Activated naive CD4-positive, alpha-beta T cell treated with anti-CD3 and anti-CD28 coated beads for 36 hours (primary cell): Measurements from ENCODE around the gene HINT2. TPM values are rescaled to one million over a fixed set of nuclear protein-coding genes. Genes with fewer than 3 reads are reported as not detected.

Experiments
- CTCF ChIA-PET: fragments of 350-600 bp; sonication (Branson Sonifier 250); formaldehyde crosslinking; loops from one replicate; lab custom pipeline; 2021; ENCODE audit warnings: antibody characterized with exemption; lab: Charles Lee
- DNase-seq: peaks from one replicate; pipeline ENCODE4 v3.0.0-alpha.2; 2020
- H3K27ac Mint-ChIP-seq: one replicate; pipeline ENCODE4 v1.8.0; 2021; ENCODE audit warnings: mild to moderate bottlenecking, mixed read lengths
- H3K27me3 Mint-ChIP-seq: one replicate; pipeline ENCODE4 v1.8.0; 2021; ENCODE audit warnings: low read depth, mixed read lengths
- H3K36me3 Mint-ChIP-seq: one replicate; pipeline ENCODE4 v1.8.0; 2021; ENCODE audit warnings: low read depth, mixed read lengths
- H3K4me1 Mint-ChIP-seq: one replicate; pipeline ENCODE4 v1.8.0; 2021; ENCODE audit warnings: low read depth, mixed read lengths
- H3K4me3 Mint-ChIP-seq: one replicate; pipeline ENCODE4 v1.8.0; 2021; ENCODE audit warnings: mild to moderate bottlenecking, moderate library complexity, mixed read lengths
- H3K9me3 Mint-ChIP-seq: one replicate; pipeline ENCODE4 v1.8.0; 2021; ENCODE audit warnings: mixed read lengths
- intact Hi-C: fragments of 100-400 bp; cut with micrococcal nuclease; formaldehyde crosslinking; loops from one replicate; pipeline ENCODE4 v1.15.1; 2023
- total RNA-seq, 2 experiments: library from RNA; stranded (reverse); gene quantifications; one replicate each; pipeline ENCODE4 v1.2.3, GENCODE V29; 2021

The HINT2 gene
- total RNA-seq = 10 to 100 TPM; 61.0 to 68.3 TPM

DNA sequence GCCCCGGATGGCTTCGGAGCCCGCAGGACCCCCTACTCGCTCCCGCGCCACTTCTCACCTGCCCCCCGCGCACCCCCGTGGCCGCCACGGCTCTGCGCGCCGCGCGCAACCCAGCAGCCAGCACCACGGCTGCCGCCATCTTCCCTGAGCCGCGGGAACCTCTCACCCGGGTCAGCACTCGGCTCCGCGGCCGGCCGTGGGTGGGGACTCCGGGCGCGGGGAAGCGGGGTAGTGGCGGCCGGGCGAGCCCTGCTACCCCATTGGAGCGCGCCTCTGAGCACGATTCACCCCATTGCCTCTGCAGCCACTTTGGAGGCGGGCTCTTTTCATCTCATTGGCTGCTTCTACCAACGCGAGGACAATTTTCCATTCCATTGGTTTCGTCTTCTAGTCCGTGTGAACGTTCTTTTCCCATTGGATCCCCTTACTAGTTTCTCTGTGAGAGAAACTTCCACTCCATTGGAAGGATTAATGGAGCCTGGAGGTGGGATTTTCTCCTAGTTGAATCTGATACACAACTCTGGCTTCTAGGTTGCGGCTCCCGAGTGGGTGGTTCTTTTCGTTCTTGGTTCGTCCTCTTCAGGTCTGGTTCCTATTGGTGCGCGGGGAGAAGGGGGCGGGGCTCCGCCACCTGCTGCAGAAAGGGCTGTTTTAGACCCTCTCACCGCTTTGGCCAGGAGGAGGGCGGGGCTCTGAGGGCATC lies at the start of gene HINT2:
TSS of gene HINT2 (minus strand) at position 202 of the 703 bp plus-strand sequence. CDS start at position 139, 63 bp downstream.
- Mint-ChIP-seq H3K27me3 (no peaks in the 10 kb centered on the region), H3K4me1 (peaks cover 28% of the 10 kb centered on the region), H3K9me3 (no peaks in the 10 kb centered on the region), H3K36me3 (no peaks in the 10 kb centered on the region), H3K27ac (peak within 1 kb of the TSS; percentile 97), H3K4me3 (peak within 1 kb of the TSS; percentile 92)
- CTCF ChIA-PET = interaction anchor here (0.5 to 2.3 kb wide), 10 partner anchors 11 to 198 kb away, joined by 3 to 15 read pairs (median 4); partner anchors contain the start of genes CREB3, GBA2, RGP1 and TLN1
- intact Hi-C loops = loop anchor here (1.0 to 5.0 kb wide), 9 partner anchors 11 to 704 kb away; partner anchors contain the start of genes CREB3, GBA2, GNE and RGP1
- peak; percentile 98 for DNase-seq

DNA sequence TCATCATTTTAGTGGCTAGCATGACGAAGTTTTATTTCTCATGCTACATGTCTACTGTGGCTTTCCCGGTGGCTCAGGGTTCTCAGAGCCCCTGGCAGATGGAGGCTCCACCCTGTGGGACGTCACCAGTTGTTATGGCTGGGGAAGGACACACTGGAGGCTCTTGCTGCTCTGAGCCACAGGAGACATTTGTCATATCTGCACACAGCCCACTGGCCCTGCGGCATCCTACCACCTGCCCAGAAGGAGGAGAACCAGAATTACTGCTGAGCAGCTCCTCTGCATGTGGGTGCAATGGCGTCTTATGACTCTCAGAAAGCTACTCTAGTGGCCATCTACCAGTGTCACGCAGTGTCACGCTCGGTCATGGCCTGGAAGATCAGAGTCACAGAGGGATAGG lies 48.7 kb upstream of the HINT2 start:
- Mint-ChIP-seq H3K27ac (no peak overlapping the region), H3K9me3 (no peaks in the 10 kb centered on the region), H3K36me3 (no peaks in the 10 kb centered on the region), H3K4me1 (no peaks in the 10 kb centered on the region), H3K27me3 (peaks cover 9% of the 10 kb centered on the region), H3K4me3 (no peak overlapping the region)
- CTCF ChIA-PET = interaction anchor here (1.6 kb wide), 1 partner anchor 145 kb away, joined by 3 read pairs; no protein-coding TSS in a partner anchor
- DNase-seq = no peak
- intact Hi-C loops = no loop called here

DNA sequence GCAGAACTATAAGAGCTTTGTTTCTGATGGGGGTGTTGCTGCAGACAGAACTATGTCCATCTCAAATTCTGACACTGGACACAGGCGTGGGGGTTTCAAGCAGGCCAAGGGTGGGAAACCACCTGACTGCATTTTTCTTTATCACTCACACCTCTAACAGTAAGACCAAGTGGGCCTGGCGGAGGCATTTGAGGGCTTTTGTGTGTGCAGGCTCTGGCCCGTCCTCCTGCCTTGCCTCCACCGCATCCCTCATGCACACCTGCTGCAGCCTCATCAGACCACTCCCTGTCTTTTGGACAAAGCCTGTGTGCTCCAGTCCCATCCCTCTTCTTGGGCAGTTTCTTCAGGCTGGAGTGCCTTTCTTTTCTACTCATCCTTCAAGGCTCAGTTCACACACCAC lies 47.5 kb upstream of the HINT2 start:
- CTCF ChIA-PET = interaction anchor here (0.7 to 4.6 kb wide), 3 partner anchors 20 to 36 kb away, joined by 3 to 14 read pairs (median 4); no protein-coding TSS in a partner anchor
- Mint-ChIP-seq H3K4me3 (no peak overlapping the region), H3K27me3 (peaks cover 9% of the 10 kb centered on the region), H3K27ac (no peak overlapping the region), H3K36me3 (no peaks in the 10 kb centered on the region), H3K9me3 (no peaks in the 10 kb centered on the region), H3K4me1 (no peaks in the 10 kb centered on the region)
- intact Hi-C loops = no loop called here
- DNase-seq = no peak

DNA sequence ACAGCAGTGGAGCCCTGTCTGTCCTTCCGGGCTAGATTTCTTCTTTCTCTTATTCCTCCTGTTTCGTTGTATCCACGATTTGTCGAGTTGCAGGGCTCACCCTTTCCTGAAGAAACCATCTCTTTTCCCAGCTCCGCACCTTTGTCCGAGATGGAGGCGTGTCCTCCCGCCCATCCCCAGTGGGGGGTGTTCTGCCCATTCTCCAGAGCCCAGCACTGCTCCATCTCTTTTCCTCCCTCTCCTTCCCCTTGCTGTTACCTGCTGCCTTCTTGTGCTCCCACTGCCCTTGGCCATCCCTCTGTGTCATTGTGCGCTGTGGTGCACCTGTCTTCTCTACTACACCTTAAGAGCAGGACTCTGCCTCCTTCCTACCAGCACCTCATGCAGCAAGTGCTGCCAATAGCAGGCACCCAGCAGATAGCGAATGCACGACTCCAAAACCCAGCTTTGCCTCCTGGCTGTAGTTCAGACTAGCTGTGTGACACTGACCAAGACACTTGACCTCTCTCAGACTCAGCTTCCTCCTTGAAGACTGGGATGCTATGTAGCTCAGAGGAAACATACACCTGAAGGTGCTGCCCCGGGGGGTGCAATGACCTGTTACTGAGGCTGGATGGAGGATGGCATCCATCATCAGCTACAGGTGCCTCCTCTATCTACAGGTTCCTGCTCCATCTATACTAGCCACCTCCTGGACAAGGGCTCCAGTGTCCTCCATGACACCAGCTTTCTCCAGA lies 46.5 kb upstream of the HINT2 start:
- Mint-ChIP-seq H3K27ac (no peak overlapping the region), H3K4me1 (no peaks in the 10 kb centered on the region), H3K27me3 (peaks cover 9% of the 10 kb centered on the region), H3K9me3 (no peaks in the 10 kb centered on the region), H3K4me3 (no peak overlapping the region), H3K36me3 (no peaks in the 10 kb centered on the region)
- CTCF ChIA-PET = interaction anchor here (0.7 to 4.6 kb wide), 3 partner anchors 21 to 71 kb away, joined by 3 to 14 read pairs (median 4); no protein-coding TSS in a partner anchor
- intact Hi-C loops = no loop called here
- no peak for DNase-seq

DNA sequence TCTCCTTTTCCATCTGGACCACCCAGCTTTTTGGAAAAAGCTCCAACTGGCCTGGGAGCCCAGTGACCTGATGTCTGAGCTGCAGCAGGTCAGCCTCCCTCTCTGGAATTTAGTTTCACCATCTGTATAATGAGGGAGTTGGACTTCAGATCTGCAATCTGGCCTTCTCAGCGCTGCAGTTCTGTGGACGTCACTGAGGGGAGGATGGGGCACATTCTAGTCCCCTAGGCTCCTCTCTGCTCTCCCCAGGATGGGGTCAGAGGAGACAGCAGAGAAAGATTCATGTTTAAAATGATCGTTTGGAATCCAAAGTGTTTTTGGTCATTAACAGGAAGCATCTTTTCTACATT lies 45.1 kb upstream of the HINT2 start:
- H3K36me3 Mint-ChIP-seq = no peaks in the 10 kb centered on the region
- intact Hi-C loops = no loop called here
- H3K9me3 Mint-ChIP-seq = no peaks in the 10 kb centered on the region
- DNase-seq = no peak
- CTCF ChIA-PET = interaction anchor here (4.6 kb wide), 1 partner anchor 34 kb away, joined by 14 read pairs; no protein-coding TSS in a partner anchor
- no peaks in the 10 kb centered on the region for H3K4me1 Mint-ChIP-seq
- H3K27ac Mint-ChIP-seq = no peak overlapping the region
- H3K4me3 Mint-ChIP-seq = no peak overlapping the region
- peaks cover 9% of the 10 kb centered on the region for H3K27me3 Mint-ChIP-seq

DNA sequence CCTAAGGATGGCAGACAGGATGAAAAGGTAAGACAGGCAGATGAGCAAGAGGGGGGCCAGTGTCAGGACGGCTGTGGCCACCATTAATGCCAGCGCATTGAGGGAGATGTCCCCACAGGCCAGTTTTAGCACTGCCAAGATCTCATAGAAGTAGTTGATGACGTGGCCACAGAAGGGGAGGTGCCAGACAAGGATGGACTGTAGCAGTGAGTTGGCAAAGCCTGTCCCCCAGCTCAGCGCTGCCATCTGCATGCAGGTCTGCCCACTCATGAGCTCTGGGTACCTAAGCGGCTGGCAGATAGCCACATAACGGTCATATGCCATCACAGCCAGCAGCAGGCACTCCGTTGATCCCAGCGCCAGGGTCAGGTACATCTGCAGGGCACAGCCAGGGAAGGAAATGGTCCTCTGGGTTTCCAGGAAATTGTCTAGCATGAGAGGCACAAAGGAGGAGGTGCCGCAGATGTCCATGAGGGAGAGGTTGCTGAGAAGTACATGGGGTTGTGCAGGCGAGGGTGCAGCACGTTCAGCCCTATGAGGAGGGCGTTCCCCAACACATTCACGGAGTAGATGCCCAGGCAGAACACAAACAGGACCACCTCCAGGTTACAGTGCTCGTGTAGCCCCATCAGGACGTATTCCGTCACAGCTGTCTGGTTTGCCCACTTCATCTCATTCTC lies 44.6 kb upstream of the HINT2 start:
- Mint-ChIP-seq H3K9me3 (no peaks in the 10 kb centered on the region), H3K4me3 (no peak overlapping the region), H3K27me3 (peaks cover 9% of the 10 kb centered on the region), H3K27ac (no peak overlapping the region), H3K36me3 (no peaks in the 10 kb centered on the region), H3K4me1 (no peaks in the 10 kb centered on the region)
- peak; percentile 35 for DNase-seq
- intact Hi-C loops = no loop called here
- CTCF ChIA-PET = interaction anchor here (4.6 kb wide), 1 partner anchor 33 kb away, joined by 14 read pairs; no protein-coding TSS in a partner anchor

DNA sequence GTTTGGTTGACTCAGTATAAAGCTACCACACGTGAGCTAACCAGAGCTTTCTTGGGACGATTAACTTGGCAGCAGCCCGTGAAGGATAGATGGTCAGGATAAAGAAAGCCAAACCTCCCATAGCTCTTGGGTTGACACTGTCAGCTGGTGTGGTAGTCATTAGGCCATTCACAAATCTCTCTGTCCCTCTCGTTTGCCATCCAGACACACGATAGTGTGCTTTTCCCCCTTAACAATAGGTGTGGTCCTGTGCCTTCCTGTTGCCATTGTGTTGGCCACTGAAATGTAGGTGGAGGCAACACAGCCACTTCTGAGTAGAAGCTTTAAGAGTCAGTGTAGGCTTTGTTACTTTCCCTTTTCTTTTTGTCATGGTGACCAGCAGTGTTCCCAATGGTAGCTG lies 43.6 kb upstream of the HINT2 start:
- CTCF ChIA-PET = interaction anchor here (0.9 to 4.6 kb wide), 3 partner anchors 20 to 32 kb away, joined by 4 to 14 read pairs (median 5); no protein-coding TSS in a partner anchor
- H3K4me1 Mint-ChIP-seq = no peaks in the 10 kb centered on the region
- H3K27ac Mint-ChIP-seq = no peak overlapping the region

DNA sequence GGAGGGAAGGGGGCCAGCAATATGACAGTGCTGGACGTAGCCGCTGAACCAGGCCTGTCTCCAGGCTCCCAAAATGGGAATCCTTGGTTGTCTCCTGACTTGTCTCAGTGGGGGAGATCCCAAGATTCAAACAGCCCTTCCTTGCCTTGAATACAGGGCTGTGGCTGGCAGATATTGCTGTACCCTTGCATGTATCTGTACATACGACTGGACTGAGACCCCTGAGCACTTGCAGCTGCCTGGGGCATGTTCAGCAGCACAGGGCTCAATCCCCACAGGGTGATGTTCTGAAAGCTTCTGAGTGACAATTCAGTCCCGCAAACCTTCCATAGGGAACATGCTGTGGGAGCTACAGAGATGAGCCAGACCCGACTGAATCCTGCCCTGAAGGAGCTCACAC lies 42.0 kb upstream of the HINT2 start:
- H3K27ac Mint-ChIP-seq = no peak overlapping the region
- no peaks in the 10 kb centered on the region for H3K36me3 Mint-ChIP-seq
- H3K9me3 Mint-ChIP-seq = no peaks in the 10 kb centered on the region
- peaks cover 2% of the 10 kb centered on the region for H3K27me3 Mint-ChIP-seq
- no peak overlapping the region for H3K4me3 Mint-ChIP-seq
- no peaks in the 10 kb centered on the region for H3K4me1 Mint-ChIP-seq
- DNase-seq = no peak
- intact Hi-C loops = no loop called here
- CTCF ChIA-PET = interaction anchor here (0.5 to 2.5 kb wide), 6 partner anchors 9 to 70 kb away, joined by 3 to 14 read pairs (median 4); no protein-coding TSS in a partner anchor

More for the DNA sequence above, 43.6 kb upstream of the HINT2 start:
- Mint-ChIP-seq H3K27me3 (peaks cover 9% of the 10 kb centered on the region), H3K4me3 (no peak overlapping the region), H3K9me3 (no peaks in the 10 kb centered on the region), H3K36me3 (no peaks in the 10 kb centered on the region)
- intact Hi-C loops = no loop called here
- no peak for DNase-seq

DNA sequence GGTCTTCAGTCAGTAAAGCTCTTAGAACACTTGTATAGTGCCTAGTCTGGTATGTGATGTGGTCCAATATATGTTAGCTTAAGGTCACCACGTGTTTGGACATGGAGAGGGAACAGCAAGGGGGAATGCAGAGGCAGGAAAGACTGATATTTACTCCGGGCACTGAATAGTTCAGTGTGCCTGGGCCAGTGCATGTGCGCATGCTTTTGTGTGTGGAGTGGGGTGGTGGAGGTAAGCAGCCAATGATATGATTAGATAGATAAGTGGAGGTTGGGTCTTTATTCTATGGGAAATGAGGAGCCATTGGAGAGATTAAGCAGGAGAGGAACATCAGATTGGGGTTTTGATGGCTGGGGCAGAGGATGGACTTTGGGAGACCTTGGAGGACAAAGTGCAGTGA lies 41.4 kb upstream of the HINT2 start:
- no peak overlapping the region for H3K27ac Mint-ChIP-seq
- CTCF ChIA-PET = interaction anchor here (0.9 to 2.5 kb wide), 3 partner anchors 9 to 66 kb away, joined by 4 to 14 read pairs (median 8); no protein-coding TSS in a partner anchor

DNA sequence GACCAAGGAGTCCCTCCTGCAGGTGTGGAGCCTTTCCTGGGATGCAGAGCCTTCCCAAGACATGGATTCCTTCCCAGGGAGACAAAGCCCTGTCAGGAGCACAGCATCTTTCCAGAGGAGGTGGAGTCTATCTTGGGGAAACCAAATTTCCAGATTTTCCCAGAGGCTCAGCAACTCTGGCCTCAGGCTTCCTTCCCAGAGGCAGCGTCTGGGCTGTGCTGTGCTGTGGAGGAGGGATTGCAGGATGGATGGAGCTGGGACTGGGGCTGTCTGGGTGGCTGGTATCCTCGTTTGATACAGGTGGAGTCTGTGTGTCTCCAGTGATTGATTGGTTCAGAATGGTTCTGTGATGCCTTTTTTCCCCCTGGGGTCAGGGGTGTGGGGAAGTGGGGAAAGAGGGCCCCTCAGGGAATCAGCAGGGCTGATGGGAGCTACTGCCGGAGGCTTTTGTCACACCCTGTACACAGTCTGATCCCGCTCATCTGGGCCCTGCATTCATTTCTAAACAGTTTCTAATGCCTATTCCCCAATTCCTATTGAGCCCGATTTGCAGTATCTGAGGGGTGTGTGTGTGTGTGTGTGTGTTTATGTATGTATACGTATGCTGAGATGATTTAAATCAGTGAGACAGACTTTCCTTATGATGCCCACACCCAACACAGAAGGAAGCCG lies 39.4 kb upstream of the HINT2 start:
- no peaks in the 10 kb centered on the region for H3K4me1 Mint-ChIP-seq
- H3K9me3 Mint-ChIP-seq = no peaks in the 10 kb centered on the region
- H3K4me3 Mint-ChIP-seq = no peak overlapping the region
- H3K36me3 Mint-ChIP-seq = no peaks in the 10 kb centered on the region
- H3K27ac Mint-ChIP-seq = no peak overlapping the region
- intact Hi-C loops = no loop called here
- no peaks in the 10 kb centered on the region for H3K27me3 Mint-ChIP-seq
- CTCF ChIA-PET = no interaction called here
- no peak for DNase-seq

More for the DNA sequence above, 41.4 kb upstream of the HINT2 start:
- intact Hi-C loops = no loop called here
- Mint-ChIP-seq H3K4me1 (no peaks in the 10 kb centered on the region), H3K36me3 (no peaks in the 10 kb centered on the region), H3K4me3 (no peak overlapping the region), H3K27me3 (peaks cover under 1% of the 10 kb centered on the region), H3K9me3 (no peaks in the 10 kb centered on the region)
- DNase-seq = no peak

DNA sequence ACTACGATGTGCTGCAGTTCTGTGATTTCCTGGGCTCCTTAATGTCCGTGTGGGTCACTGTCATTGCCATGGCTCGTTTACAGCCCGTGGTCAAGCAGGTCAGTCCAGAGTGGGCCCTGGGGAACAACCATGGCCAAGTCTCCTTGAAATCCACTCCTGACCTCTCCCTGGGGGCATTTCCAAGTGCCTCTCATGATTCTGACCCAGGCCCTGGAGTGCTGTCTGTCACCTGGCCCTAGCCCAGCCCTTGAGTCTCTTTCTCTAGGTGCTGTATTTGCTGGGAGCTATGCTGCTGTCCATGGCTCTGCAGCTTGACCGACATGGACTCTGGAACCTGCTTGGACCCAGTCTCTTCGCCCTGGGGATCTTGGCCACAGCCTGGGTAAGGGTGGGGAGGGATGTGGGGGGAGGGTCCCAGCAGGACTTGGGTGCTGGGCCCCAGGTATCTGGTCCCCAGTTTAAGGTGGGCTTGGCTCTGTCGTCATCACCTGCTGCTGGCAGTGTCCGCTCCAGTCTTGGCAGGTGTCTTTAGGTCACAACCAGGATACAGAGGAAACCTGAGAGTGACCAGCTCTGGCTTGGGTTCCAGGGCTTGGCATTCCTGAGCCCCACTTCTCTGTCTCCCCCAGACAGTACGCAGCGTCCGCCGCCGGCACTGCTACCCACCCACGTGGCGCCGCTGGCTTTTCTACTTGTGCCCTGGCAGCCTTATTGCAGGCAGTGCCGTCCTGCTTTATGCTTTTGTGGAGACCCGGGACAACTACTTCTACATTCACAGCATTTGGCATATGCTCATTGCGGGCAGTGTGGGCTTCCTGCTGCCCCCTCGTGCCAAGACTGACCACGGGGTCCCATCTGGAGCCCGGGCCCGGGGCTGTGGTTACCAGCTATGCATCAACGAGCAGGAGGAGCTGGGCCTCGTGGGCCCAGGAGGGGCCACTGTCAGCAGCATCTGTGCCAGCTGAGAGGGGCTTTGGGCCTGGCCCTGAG lies 38.3 kb upstream of the HINT2 start:
- H3K27me3 Mint-ChIP-seq = no peaks in the 10 kb centered on the region
- no peak for DNase-seq
- CTCF ChIA-PET = no interaction called here
- no peaks in the 10 kb centered on the region for H3K9me3 Mint-ChIP-seq
- peaks cover 2% of the 10 kb centered on the region for H3K4me1 Mint-ChIP-seq
- H3K4me3 Mint-ChIP-seq = no peak overlapping the region
- H3K36me3 Mint-ChIP-seq = no peaks in the 10 kb centered on the region
- H3K27ac Mint-ChIP-seq = no peak overlapping the region
- intact Hi-C loops = no loop called here
